GM21717 (cell line): ENCODE results near the gene GCNT2.
A peak's percentile ranks its signal among the peaks of the same experiment; 100 is the strongest.
"Not testable (repeated sequence)": the region's sequence is repeated elsewhere in the genome, so short reads cannot be mapped to it uniquely, and the experiment has no call there.

Experiments
- ATAC-seq: cut with Tn5 transposase; IDR thresholded peaks from one replicate; pipeline ENCODE4 v1.9.1; 2021; ENCODE audit warnings: mild to moderate bottlenecking, moderate library complexity; ENCODE audit not compliant: unreplicated experiment

Gene GCNT2

GRCh38 chr6:10577112-10577511, 56.0 kb downstream of the GCNT2 start:
- no peak for ATAC-seq

GRCh38 chr6:10578723-10579122, 57.6 kb downstream of the GCNT2 start:
- ATAC-seq, result no peak

GRCh38 chr6:10579803-10580202, 58.7 kb downstream of the GCNT2 start:
- ATAC-seq, result no peak

GRCh38 chr6:10580570-10580969, 59.4 kb downstream of the GCNT2 start:
- no peak for ATAC-seq

GRCh38 chr6:10581402-10581801, 60.3 kb downstream of the GCNT2 start:
- not testable (repeated sequence) for ATAC-seq

GRCh38 chr6:10582774-10583508, 61.8 kb downstream of the GCNT2 start:
- ATAC-seq, result no peak

- ATAC-seq, result no peak
Observed at GRCh38 chr6:10583509-10583901, 62.4 kb downstream of the GCNT2 start.

GRCh38 chr6:10584607-10585006, 63.5 kb downstream of the GCNT2 start:
- no peak for ATAC-seq

GRCh38 chr6:10585209-10585845, 64.2 kb downstream of the GCNT2 start:
- ATAC-seq, result no peak

- ATAC-seq, result no peak
Observed at GRCh38 chr6:10586302-10586701, 65.2 kb downstream of the GCNT2 start.

GRCh38 chr6:10587656-10588406, 66.7 kb downstream of the GCNT2 start:
- no peak for ATAC-seq

GRCh38 chr6:10588562-10589428, 67.6 kb downstream of the GCNT2 start:
- ATAC-seq, result no peak

GRCh38 chr6:10589429-10589727, 68.2 kb downstream of the GCNT2 start:
- no peak for ATAC-seq

GRCh38 chr6:10589983-10590382, 68.8 kb downstream of the GCNT2 start:
- no peak for ATAC-seq

- ATAC-seq, result no peak
Observed at GRCh38 chr6:10591422-10592160, 70.4 kb downstream of the GCNT2 start.

GRCh38 chr6:10595731-10596664, 74.8 kb downstream of the GCNT2 start:
- peak; percentile 67 for ATAC-seq

- ATAC-seq, result no peak
Observed at GRCh38 chr6:10597499-10598001, 76.4 kb downstream of the GCNT2 start.

GRCh38 chr6:10598084-10598960, 77.2 kb downstream of the GCNT2 start:
- ATAC-seq, result no peak
